ENCODE measurements around the gene PHETA1. TPM values are rescaled to one million over a fixed set of nuclear protein-coding genes. Genes with fewer than 3 reads are reported as not detected.

PHETA1 gene
- total and polyA plus RNA-seq, 8 donors = 7.2 to 20.5 (median 10.4) TPM

GRCh38 chr12:111334393-111334915, 34.4 kb downstream of the PHETA1 start:
- Histone ChIP-seq H3K27me3 (peaks cover 0 to 35% of the 10 kb centered on the region in 2 donors), H3K4me1 (no peaks in the 10 kb centered on the region), H3K9me3 (no peaks in the 10 kb centered on the region), H3K4me3 (no peak overlapping the region), H3K36me3 (no peaks in the 10 kb centered on the region), H3K27ac (no peak overlapping the region)
- no peak for TF ChIP-seq CTCF (IDR thresholded peaks at IDR 0.05)
- no peak for DNase-seq
- no peak for ATAC-seq
- intact Hi-C loops (cut with DNase I) = no loop called here

GRCh38 chr12:111330800-111331752, 37.8 kb downstream of the PHETA1 start:
- DNase-seq (peak in 1 of 4 donors; percentile 21), ATAC-seq (peak; percentile 73)
- Histone ChIP-seq H3K27ac (no peak overlapping the region), H3K36me3 (no peaks in the 10 kb centered on the region), H3K27me3 (peaks cover 0 to 38% of the 10 kb centered on the region in 2 donors), H3K4me3 (no peak overlapping the region), H3K9me3 (no peaks in the 10 kb centered on the region), H3K4me1 (no peaks in the 10 kb centered on the region)
- TF ChIP-seq CTCF (IDR thresholded peaks at IDR 0.05) = peak in 1 of 2 donors; percentile 27
- intact Hi-C loops (cut with DNase I) = no loop called here

GRCh38 chr12:111328138-111328537, 40.8 kb downstream of the PHETA1 start:
- H3K36me3 ChIP-seq = no peaks in the 10 kb centered on the region
- H3K4me3 ChIP-seq = no peak overlapping the region
- intact Hi-C loops (cut with DNase I) = no loop called here
- H3K4me1 ChIP-seq = no peaks in the 10 kb centered on the region
- H3K27ac ChIP-seq = no peak overlapping the region
- peaks cover 0 to 33% of the 10 kb centered on the region in 2 donors for H3K27me3 ChIP-seq
- DNase-seq (no peak), ATAC-seq (no peak)
- H3K9me3 ChIP-seq = no peaks in the 10 kb centered on the region
- no peak for TF ChIP-seq CTCF (IDR thresholded peaks at IDR 0.05)

- no peaks in the 10 kb centered on the region for H3K9me3 ChIP-seq
- intact Hi-C loops (cut with DNase I) = no loop called here
- DNase-seq = no peak
- peaks cover 0 to 29% of the 10 kb centered on the region in 2 donors for H3K27me3 ChIP-seq
- H3K4me3 ChIP-seq = no peak overlapping the region
- no peaks in the 10 kb centered on the region for H3K4me1 ChIP-seq
- no peaks in the 10 kb centered on the region for H3K36me3 ChIP-seq
- H3K27ac ChIP-seq = no peak overlapping the region
- no peak for ATAC-seq
- no peak for TF ChIP-seq CTCF (IDR thresholded peaks at IDR 0.05)
Measured at GRCh38 chr12:111327474-111327873, 41.4 kb downstream of the PHETA1 start.

Data from left lung (tissue), 10 donors.